Bronchial smooth muscle cell (primary cell): ENCODE data around the gene ANKRD18A. TPM values are rescaled to one million over a fixed set of nuclear protein-coding genes. Genes with fewer than 3 reads are reported as not detected.

Experiments used
- total RNA-seq: library from RNA; depleted of rRNA; stranded (reverse); fragments of >200 nt; gene quantifications from 2 replicates; pipeline ENCODE4 v1.2.1, GENCODE V29; 2014

Gene ANKRD18A
- not detected in 2 replicates for total RNA-seq

DNA sequence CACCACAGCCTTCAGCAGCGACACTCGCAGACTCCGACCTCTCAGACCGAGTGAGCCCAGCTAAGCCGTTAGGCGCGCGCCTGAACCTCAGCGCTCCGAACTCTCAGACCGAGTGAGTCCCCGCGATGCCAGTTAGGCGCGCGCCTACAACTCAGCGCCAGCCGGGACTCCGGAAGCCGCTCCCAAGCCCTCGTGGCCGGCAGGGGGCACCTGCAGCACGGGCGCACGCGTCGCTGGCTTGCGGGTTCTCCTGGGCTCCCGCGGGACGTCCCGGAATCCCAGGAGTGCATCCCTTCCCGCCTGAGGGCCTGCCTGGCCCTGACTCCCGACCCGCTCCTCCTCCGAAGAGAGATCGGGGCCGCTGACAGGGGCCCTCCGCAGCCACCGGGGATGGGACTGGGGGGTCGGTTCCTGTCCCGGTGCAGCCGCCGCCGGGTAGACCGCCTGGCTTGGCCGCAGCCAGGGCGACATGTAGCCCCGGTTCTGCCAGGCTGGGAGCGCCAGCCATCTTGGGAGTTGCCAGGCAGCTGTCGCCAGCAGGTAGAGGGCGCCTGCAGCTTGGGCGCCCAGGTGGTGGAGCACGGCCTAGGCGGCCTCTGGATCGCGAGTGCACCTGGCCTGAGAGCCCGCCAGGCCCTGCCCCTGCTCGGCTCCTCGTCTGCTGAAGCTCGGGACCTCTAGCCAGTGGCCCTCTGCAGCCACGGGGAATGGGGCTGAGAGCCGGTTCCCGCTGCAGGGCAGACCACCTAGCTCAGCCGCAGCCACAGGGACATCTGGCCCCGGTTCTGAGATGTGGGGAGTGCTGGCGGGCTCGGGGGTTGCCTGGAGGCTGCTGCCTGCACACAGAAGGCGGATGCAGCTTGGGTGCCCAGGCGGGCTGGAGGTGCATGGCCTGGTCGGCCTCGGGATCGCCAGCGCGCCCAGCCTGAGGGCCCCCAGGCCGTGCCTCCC, at the start of gene ANKRD18A:
Gene ANKRD18A (minus strand): TSS at position 114 of the 951 bp plus-strand sequence. CDS start 311 bp downstream, outside the sequence.

Other genes starting within 250 kb of the ANKRD18A start
- 6.2 and 6.3 TPM in 2 replicates for gene ALDH1B1, start 227.9 kb downstream of the ANKRD18A start, total RNA-seq
- not detected in 2 replicates for gene IGFBPL1, start 196.1 kb downstream of the ANKRD18A start, total RNA-seq
- not detected in 2 replicates for gene FAM240B, start 99.5 kb upstream of the ANKRD18A start, total RNA-seq